Measurements from ENCODE around the gene SPATA13. TPM values are rescaled to one million over a fixed set of nuclear protein-coding genes. Genes with fewer than 3 reads are reported as not detected.

The SPATA13 gene
- total RNA-seq, 6 experiments from 2014 or later = 7.0 to 9.2 (median 8.4) TPM

GRCh38 chr13:24142453-24142852 is 18.1 kb upstream of the SPATA13 start:
- Mint-ChIP-seq H3K36me3 (ENCODE audit: low read depth) (no peaks in the 10 kb centered on the region), H3K4me1 (ENCODE audit: low read depth) (peaks cover 33% of the 10 kb centered on the region), H3K27ac (no peak overlapping the region), H3K9me3 (no peaks in the 10 kb centered on the region), H3K4me3 (no peak overlapping the region), H3K27me3 (ENCODE audit: insufficient read depth) (peaks cover 3% of the 10 kb centered on the region; the same call in 1 of the 2 replicates)
- no peak for DNase-seq
- no peak for TF ChIP-seq CTCF (IDR thresholded peaks at IDR 0.05)

DNA sequence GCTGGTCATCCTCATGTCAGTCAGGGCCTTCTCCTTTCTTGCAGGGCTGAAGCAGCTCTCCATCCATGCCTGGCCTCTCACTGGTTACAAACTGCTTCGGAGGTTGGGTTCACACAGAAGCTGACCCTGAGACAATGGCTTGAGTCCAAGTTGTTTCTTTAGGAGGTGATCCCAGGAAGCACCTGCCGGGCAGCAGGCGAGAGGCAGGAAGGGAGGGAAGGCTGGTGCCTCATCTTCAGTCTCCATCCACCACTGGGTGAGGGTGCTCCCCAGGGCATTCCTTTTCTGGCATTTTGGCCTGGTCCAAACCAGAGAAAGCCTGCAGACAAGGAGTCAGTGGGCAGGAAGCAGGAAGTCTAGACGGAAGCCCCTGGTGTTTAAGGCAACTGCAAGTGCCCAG is 17.6 kb upstream of the SPATA13 start:
- Mint-ChIP-seq H3K27ac (no peak overlapping the region), H3K27me3 (ENCODE audit: insufficient read depth) (peaks cover 3% of the 10 kb centered on the region; the same call in 1 of the 2 replicates), H3K9me3 (no peaks in the 10 kb centered on the region), H3K4me3 (no peak overlapping the region), H3K36me3 (ENCODE audit: low read depth) (no peaks in the 10 kb centered on the region), H3K4me1 (ENCODE audit: low read depth) (peaks cover 37% of the 10 kb centered on the region)
- TF ChIP-seq CTCF (IDR thresholded peaks at IDR 0.05) = no peak
- DNase-seq = no peak

DNA sequence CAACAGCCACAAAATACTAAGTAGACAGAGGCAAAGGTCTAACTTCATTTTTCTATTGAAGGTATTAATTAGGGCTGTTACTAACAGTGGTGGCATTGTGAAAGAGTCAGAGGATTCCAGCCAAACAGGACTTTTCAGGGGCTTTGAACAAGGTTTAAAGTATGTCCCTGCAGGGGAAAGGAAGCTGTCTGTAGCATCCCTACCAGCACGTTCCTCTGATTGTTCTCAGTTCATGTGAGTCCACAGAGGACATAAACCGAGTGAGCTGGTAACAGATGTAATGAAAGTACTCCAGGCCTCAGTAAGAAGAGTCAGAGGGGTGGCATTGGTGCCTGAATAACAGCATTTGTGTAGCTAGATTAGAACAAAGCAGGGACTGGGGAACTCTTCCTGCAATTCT is 15.3 kb upstream of the SPATA13 start:
- no peak for TF ChIP-seq CTCF (IDR thresholded peaks at IDR 0.05)
- no peak overlapping the region; the same call in 1 of the 2 replicates for H3K27ac Mint-ChIP-seq
- H3K27me3 Mint-ChIP-seq (ENCODE audit: insufficient read depth) = peaks cover 3% of the 10 kb centered on the region; the same call in 1 of the 2 replicates
- peaks cover 61% of the 10 kb centered on the region for H3K4me1 Mint-ChIP-seq (ENCODE audit: low read depth)
- no peaks in the 10 kb centered on the region for H3K9me3 Mint-ChIP-seq
- H3K4me3 Mint-ChIP-seq = no peak overlapping the region
- H3K36me3 Mint-ChIP-seq (ENCODE audit: low read depth) = no peaks in the 10 kb centered on the region
- DNase-seq = no peak

GRCh38 chr13:24145674-24146073 is 14.8 kb upstream of the SPATA13 start:
- H3K27ac Mint-ChIP-seq = no peak overlapping the region; the same call in 1 of the 2 replicates
- H3K27me3 Mint-ChIP-seq (ENCODE audit: insufficient read depth) = peaks cover 3% of the 10 kb centered on the region; the same call in 1 of the 2 replicates
- TF ChIP-seq CTCF (IDR thresholded peaks at IDR 0.05) = no peak
- peaks cover 65% of the 10 kb centered on the region for H3K4me1 Mint-ChIP-seq (ENCODE audit: low read depth)
- no peak overlapping the region for H3K4me3 Mint-ChIP-seq
- H3K9me3 Mint-ChIP-seq = no peaks in the 10 kb centered on the region
- DNase-seq = no peak
- H3K36me3 Mint-ChIP-seq (ENCODE audit: low read depth) = no peaks in the 10 kb centered on the region

DNA sequence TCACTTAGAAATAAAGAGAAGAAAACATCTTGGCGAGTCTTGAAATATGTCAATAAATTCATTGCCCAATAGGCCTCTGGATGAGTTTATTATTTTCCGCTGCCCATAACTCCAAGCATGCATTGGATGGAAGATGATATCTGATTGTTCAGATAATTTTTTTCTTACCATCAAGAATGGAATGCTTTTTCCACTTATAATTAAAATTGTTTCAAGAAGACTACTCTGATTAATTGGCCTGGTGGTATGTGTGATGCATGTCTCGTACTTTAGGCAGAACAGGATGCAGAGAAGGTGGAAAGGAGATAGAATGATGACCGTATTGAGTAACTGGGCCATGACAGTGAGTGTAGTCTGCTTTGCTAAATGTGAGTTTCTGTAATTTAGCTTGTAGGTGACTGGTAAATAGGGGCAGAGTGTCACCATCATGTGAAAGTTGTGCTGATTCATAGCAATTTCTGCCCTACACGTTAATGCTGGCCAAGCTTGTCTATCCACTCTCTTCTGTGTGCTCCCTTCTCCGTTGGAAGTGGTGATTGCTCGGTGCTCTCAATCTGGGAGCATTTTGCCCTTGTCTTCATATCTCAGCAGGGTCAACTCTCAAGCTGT is 13.5 kb upstream of the SPATA13 start:
- H3K9me3 Mint-ChIP-seq = no peaks in the 10 kb centered on the region
- H3K4me3 Mint-ChIP-seq = no peak overlapping the region; the same call in 1 of the 2 replicates
- no peak for TF ChIP-seq CTCF (IDR thresholded peaks at IDR 0.05)
- H3K4me1 Mint-ChIP-seq (ENCODE audit: low read depth) = peaks cover 54% of the 10 kb centered on the region
- DNase-seq = peak; percentile 28
- peak overlapping the region; percentile 96 for H3K27ac Mint-ChIP-seq
- H3K36me3 Mint-ChIP-seq (ENCODE audit: low read depth) = no peaks in the 10 kb centered on the region
- peaks cover 3% of the 10 kb centered on the region; the same call in 1 of the 2 replicates for H3K27me3 Mint-ChIP-seq (ENCODE audit: insufficient read depth)
